ENCODE measurements around the gene BPIFB3. TPM values are rescaled to one million over a fixed set of nuclear protein-coding genes. Genes with fewer than 3 reads are reported as not detected.

The BPIFB3 gene
- total and polyA plus RNA-seq, 12 donors: not detected

DNA sequence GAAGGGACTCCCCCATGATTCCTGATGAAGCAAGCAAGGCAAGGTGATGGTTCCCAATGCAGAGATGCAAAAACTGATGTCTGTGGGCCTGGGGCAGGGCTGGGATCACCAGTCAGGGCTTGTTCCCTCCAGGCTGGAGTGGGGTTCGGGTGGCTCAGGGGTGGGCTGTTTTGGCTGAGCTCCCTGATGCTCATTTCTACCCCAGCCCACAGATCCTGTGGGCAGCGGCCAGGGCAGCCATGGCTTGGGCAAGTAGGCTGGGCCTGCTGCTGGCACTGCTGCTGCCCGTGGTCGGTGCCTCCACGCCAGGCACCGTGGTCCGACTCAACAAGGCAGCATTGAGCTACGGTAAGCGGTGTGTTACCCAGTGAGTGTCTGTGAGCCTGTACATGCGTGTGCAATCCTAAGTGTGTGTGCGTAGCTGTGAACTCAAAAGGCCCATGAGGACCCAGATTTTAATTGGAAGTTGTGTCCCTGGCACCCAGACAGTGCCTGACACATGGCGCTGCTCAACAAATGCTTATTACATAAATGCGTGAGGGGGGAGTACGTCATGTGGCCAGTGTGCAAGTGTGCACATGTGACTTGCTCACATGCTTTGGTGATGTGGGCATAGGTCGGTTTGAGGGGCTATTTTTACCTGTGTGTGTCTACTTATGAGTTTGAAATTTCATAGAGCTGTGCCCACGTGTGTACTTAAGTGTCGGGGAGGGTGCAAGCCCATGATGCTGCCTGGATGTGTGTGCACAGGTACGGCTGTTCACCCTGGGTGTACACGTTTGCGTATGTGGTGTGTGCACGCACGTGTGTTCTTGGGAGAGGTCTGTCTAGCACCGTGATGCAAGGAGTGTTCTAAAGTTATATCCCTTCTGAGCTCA lies 45.1 kb upstream of the BPIFB3 start:
- no peak for DNase-seq
- H3K9me3 ChIP-seq (replicated peaks in 1 of 3): no peaks in the 10 kb centered on the region
- H3K27me3 ChIP-seq: peaks cover 5% of the 10 kb centered on the region
- H3K4me3 ChIP-seq: no peak overlapping the region
- no peaks in the 10 kb centered on the region for H3K4me1 ChIP-seq (replicated peaks in 1 of 2)
- H3K27ac ChIP-seq: no peak overlapping the region
- TF ChIP-seq, protein P1, sequence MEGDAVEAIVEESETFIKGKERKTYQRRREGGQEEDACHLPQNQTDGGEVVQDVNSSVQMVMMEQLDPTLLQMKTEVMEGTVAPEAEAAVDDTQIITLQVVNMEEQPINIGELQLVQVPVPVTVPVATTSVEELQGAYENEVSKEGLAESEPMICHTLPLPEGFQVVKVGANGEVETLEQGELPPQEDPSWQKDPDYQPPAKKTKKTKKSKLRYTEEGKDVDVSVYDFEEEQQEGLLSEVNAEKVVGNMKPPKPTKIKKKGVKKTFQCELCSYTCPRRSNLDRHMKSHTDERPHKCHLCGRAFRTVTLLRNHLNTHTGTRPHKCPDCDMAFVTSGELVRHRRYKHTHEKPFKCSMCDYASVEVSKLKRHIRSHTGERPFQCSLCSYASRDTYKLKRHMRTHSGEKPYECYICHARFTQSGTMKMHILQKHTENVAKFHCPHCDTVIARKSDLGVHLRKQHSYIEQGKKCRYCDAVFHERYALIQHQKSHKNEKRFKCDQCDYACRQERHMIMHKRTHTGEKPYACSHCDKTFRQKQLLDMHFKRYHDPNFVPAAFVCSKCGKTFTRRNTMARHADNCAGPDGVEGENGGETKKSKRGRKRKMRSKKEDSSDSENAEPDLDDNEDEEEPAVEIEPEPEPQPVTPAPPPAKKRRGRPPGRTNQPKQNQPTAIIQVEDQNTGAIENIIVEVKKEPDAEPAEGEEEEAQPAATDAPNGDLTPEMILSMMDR (IDR thresholded peaks at IDR 0.05): no peak
- TF ChIP-seq POLR2A (IDR thresholded peaks at IDR 0.05): no peak
- intact Hi-C loops (cut with DNase I): no loop called here
- 75 to 83% (median 79%) methylated on average over 12 to 23 of the region's 23 CpGs for WGBS, 4 donors
- H3K36me3 ChIP-seq (replicated peaks in 1 of 2): no peaks in the 10 kb centered on the region

DNA sequence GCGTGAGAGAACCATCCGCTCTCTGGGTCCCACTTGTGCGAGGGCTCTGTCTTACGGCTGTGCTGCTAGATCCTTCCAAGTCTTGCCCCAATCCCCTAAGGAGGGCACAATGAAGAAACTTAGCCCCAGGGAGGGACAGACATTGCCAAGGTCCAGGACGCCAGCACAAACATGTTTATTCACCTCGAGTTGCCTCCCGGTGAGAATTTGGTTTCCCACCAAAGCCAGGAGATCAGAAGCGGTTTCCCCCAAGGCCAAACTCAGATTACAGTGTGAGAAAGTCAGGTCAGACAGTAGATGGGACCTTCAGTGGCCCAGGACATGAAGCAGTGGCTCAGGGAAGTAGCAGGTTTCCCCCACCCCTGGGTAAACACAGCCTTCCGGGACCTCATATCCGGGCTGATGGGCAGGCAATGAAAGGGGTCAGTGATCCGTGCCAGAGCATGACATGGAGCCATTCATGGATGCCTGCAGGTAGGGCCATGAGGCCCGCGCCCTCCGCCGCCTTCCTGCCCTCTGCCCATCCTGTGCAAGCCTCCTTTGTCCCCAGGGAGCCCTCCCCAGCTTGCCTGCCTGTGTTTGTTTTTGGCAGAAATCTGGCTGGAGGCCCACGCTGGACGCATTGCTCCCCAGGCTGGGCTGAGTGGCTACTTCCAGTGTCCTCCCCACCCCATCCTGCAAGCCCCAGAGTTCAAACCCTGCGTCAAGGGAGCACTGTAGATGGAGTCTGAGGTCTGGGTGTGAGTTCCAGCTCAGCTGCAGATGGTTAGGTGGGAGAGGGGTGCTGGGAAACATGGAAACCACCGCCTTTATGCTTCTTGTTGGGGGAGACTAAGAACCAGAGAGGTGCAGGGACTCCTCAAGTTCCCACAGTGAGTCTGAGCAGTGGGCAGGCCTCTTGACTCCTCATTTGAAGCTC lies 44.2 kb upstream of the BPIFB3 start:
- no peak overlapping the region for H3K27ac ChIP-seq
- intact Hi-C loops (cut with DNase I): no loop called here

DNA sequence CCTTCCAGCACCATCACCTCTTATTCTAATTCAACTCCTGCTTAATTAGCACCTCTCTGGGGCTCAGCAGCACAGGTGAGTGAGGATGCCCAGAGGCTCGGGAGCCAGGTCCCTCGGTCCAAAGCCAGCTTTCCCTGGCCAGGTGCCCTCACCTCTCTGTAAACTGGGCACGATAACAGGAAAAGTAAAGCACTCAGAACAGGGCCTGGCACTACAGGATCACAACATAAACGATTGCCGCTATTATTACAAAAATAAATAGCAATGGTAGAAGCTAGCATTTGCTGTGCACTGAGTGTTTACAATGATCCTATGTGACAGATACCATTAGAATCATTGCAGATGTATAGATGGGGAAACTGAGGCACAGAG lies 43.6 kb upstream of the BPIFB3 start:
- no peak for DNase-seq
- peaks cover 7% of the 10 kb centered on the region for H3K27me3 ChIP-seq
- H3K4me3 ChIP-seq: no peak overlapping the region
- H3K9me3 ChIP-seq (replicated peaks in 1 of 3): no peaks in the 10 kb centered on the region
- TF ChIP-seq, protein P1 (IDR thresholded peaks at IDR 0.05): no peak
- TF ChIP-seq POLR2A (IDR thresholded peaks at IDR 0.05): no peak
- no peak overlapping the region for H3K27ac ChIP-seq
- intact Hi-C loops (cut with DNase I): no loop called here
- 63 to 84% (median 75%) methylated on average over 5 of the region's 5 CpGs for WGBS, 4 donors
- H3K36me3 ChIP-seq (replicated peaks in 1 of 2): no peaks in the 10 kb centered on the region
- H3K4me1 ChIP-seq (replicated peaks in 1 of 2): no peaks in the 10 kb centered on the region

More for the DNA sequence above, 44.2 kb upstream of the BPIFB3 start:
- H3K4me3 ChIP-seq: no peak overlapping the region
- no peaks in the 10 kb centered on the region for H3K4me1 ChIP-seq (replicated peaks in 1 of 2)
- peaks cover 7% of the 10 kb centered on the region for H3K27me3 ChIP-seq
- TF ChIP-seq POLR2A (IDR thresholded peaks at IDR 0.05): no peak
- 45 to 57% (median 49%) methylated on average over 10 to 19 of the region's 19 CpGs for WGBS, 4 donors
- H3K36me3 ChIP-seq (replicated peaks in 1 of 2): no peaks in the 10 kb centered on the region
- no peak for DNase-seq
- H3K9me3 ChIP-seq (replicated peaks in 1 of 3): no peaks in the 10 kb centered on the region

DNA sequence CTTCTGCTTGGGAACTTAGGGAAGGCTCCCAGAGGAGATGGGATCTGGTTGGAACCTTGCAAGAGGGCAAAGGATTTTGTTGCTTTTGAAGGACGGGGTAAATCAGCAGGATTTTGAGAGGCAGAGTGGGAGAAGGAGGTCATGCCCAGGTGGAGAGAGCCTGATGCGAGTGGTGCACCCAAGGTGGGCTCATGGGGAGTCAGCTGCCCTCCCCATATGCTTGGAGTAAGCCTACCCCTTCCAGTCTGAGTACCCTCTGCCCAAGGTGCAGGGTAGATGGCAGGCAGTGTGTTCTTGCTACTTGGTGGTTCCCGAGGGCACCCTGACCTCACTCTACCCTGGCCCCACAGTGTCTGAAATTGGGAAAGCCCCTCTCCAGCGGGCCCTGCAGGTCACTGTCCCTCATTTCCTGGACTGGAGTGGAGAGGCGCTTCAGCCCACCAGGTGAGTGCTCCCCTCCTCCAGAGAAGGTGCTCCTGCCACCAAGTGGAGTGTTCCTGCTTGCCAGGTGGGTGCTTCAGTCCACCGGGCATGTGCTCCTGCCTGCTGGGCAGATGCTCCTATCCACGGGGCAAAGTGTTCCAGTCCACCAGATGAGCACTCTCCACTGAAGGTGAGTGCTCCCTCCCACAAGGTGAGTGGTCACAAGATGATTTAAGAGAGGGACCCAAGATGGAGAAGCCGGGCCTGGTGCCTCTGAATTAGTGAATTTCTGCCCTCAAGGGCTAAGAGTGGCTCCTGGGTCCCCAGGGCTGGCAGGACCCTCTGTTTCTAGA lies 42.8 kb upstream of the BPIFB3 start:
- WGBS, 4 donors: 79 to 91% (median 82%) methylated on average over 5 to 8 of the region's 8 CpGs

More for the DNA sequence above, 42.8 kb upstream of the BPIFB3 start:
- intact Hi-C loops (cut with DNase I): no loop called here
- Histone ChIP-seq H3K4me1 (replicated peaks in 1 of 2) (no peaks in the 10 kb centered on the region), H3K9me3 (replicated peaks in 1 of 3) (no peaks in the 10 kb centered on the region), H3K27me3 (peaks cover 7% of the 10 kb centered on the region), H3K36me3 (replicated peaks in 1 of 2) (no peaks in the 10 kb centered on the region), H3K4me3 (no peak overlapping the region), H3K27ac (no peak overlapping the region)
- no peak for TF ChIP-seq POLR2A (IDR thresholded peaks at IDR 0.05)
- no peak for DNase-seq

All from adrenal gland (tissue), 12 donors.